Calu3 (cell line): ENCODE data around the gene TTC8. TPM values are rescaled to one million over a fixed set of nuclear protein-coding genes. Genes with fewer than 3 reads are reported as not detected.

Source experiments
- BruUV-seq: library from RNA; stranded (reverse); fragments of 400-500 nt; replicated peaks from 2 replicates; lab custom pipeline; 2021; lab: Mats Ljungman, UMichigan
- CTCF ChIA-PET: fragments of 300-600 bp; sonication (Branson Sonifier 250); formaldehyde crosslinking; loops from one replicate; lab custom pipeline; 2022; ENCODE audit warnings: antibody characterized with exemption; lab: Charles Lee
- DNase-seq: peaks from one replicate; pipeline ENCODE4 v3.0.0; 2022
- H3K27ac Mint-ChIP-seq: one replicate; pipeline ENCODE4 v1.8.0; 2022; ENCODE audit warnings: mixed read lengths; ENCODE audit not compliant: unreplicated experiment
- H3K27me3 Mint-ChIP-seq: one replicate; pipeline ENCODE4 v1.8.0; 2022; ENCODE audit warnings: mixed read lengths; ENCODE audit not compliant: unreplicated experiment
- H3K36me3 Mint-ChIP-seq: one replicate; pipeline ENCODE4 v1.8.0; 2022; ENCODE audit warnings: mild to moderate bottlenecking, moderate library complexity, mixed read lengths; ENCODE audit not compliant: insufficient read depth, unreplicated experiment
- H3K4me1 Mint-ChIP-seq: one replicate; pipeline ENCODE4 v1.8.0; 2022; ENCODE audit warnings: mild to moderate bottlenecking, low read depth, mixed read lengths; ENCODE audit not compliant: unreplicated experiment
- H3K4me3 Mint-ChIP-seq: one replicate; pipeline ENCODE4 v1.8.0; 2022; ENCODE audit warnings: mild to moderate bottlenecking, low read depth, moderate library complexity, mixed read lengths; ENCODE audit not compliant: unreplicated experiment
- H3K9me3 Mint-ChIP-seq: one replicate; pipeline ENCODE4 v1.8.0; 2022; ENCODE audit warnings: low read depth, mixed read lengths; ENCODE audit not compliant: unreplicated experiment
- intact Hi-C: fragments of 100-400 bp; cut with micrococcal nuclease; formaldehyde crosslinking; loops from one replicate; pipeline ENCODE4 v1.10.0; 2022; ENCODE audit not compliant: unreplicated experiment
- total RNA-seq: library from RNA; stranded (reverse); gene quantifications from 2 replicates; pipeline ENCODE4 v1.2.3, GENCODE V29; 2022
- TF ChIP-seq, protein P1 (sequence below): fragments of 200-600 bp; IDR thresholded peaks from one replicate; pipeline ENCODE4 v1.8.0; 2022; ENCODE audit warnings: antibody characterized with exemption; ENCODE audit not compliant: unreplicated experiment

The TTC8 gene
- total RNA-seq, 1 experiment from 2014 or later, result 17.0 TPM

DNA sequence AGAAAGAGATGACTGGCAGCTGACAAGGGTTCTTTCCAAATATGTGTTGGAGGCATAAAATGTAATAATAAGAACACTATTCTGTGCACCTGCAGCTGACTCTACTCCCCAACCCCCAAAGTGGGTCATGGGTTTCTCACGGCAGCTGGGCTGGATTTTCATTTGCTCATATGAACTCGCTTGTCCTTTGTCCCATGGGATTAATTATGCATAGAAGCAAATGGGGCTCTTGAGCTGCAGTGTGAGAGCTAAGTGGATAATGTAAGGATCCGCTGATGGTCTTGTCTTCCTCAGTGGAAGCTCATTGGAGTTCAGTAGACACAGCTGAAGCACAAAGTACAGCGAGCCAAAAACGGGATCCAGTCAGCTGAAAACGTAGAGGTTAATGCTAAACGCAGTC is 46.3 kb downstream of the TTC8 start:
- no peaks in the 10 kb centered on the region for H3K4me1 Mint-ChIP-seq
- no peaks in the 10 kb centered on the region for H3K36me3 Mint-ChIP-seq
- CTCF ChIA-PET, result no interaction called here
- intact Hi-C loops, result no loop called here
- DNase-seq, result no peak
- H3K27ac Mint-ChIP-seq, result no peak overlapping the region
- H3K9me3 Mint-ChIP-seq, result no peaks in the 10 kb centered on the region
- TF ChIP-seq, protein P1, sequence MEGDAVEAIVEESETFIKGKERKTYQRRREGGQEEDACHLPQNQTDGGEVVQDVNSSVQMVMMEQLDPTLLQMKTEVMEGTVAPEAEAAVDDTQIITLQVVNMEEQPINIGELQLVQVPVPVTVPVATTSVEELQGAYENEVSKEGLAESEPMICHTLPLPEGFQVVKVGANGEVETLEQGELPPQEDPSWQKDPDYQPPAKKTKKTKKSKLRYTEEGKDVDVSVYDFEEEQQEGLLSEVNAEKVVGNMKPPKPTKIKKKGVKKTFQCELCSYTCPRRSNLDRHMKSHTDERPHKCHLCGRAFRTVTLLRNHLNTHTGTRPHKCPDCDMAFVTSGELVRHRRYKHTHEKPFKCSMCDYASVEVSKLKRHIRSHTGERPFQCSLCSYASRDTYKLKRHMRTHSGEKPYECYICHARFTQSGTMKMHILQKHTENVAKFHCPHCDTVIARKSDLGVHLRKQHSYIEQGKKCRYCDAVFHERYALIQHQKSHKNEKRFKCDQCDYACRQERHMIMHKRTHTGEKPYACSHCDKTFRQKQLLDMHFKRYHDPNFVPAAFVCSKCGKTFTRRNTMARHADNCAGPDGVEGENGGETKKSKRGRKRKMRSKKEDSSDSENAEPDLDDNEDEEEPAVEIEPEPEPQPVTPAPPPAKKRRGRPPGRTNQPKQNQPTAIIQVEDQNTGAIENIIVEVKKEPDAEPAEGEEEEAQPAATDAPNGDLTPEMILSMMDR, result no peak
- BruUV-seq, result no TSS peak
- H3K4me3 Mint-ChIP-seq, result no peak overlapping the region
- H3K27me3 Mint-ChIP-seq, result no peaks in the 10 kb centered on the region

DNA sequence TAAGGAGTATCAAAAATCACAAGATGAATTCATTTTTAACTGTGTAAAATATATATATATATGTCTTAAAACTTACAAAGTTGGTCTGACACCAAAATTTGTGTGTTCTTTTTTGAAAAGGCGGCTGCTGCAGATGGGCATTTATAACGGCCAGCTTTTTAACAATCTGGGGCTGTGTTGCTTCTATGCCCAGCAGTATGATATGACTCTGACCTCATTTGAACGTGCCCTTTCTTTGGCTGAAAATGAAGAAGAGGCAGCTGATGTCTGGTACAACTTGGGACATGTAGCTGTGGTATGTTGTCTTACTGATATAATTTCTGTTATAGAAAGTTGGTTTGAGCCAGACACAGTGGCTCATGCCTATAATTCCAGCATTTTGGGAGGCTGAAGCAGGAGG is 47.0 kb downstream of the TTC8 start:
- intact Hi-C loops, result no loop called here
- CTCF ChIA-PET, result no interaction called here
- BruUV-seq, result no TSS peak
- TF ChIP-seq, protein P1, result no peak
- no peak for DNase-seq
- Mint-ChIP-seq H3K4me1 (no peaks in the 10 kb centered on the region), H3K27me3 (no peaks in the 10 kb centered on the region), H3K4me3 (no peak overlapping the region), H3K36me3 (no peaks in the 10 kb centered on the region), H3K27ac (no peak overlapping the region), H3K9me3 (no peaks in the 10 kb centered on the region)

DNA sequence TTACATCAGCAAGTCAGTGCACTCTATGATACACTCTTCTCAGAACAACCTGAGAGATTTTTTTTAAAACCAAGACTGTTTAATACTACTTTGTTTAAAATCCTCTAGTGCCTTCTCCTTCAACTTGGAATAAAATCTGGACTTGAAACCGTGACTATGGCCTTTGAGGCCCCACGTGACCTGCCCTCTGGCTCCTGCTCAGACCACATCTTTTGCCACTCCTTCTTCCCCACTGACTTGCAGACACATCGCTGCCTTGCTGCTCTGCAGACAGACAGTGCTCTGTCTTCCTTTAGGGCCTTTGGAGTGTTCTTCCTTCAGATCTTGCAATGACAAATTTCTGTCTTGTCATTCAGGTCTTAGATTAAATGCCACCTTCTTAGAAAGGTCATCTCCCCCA is 48.5 kb downstream of the TTC8 start:
- intact Hi-C loops, result no loop called here
- Mint-ChIP-seq H3K27me3 (no peaks in the 10 kb centered on the region), H3K4me3 (no peak overlapping the region), H3K36me3 (no peaks in the 10 kb centered on the region), H3K4me1 (no peaks in the 10 kb centered on the region), H3K27ac (no peak overlapping the region), H3K9me3 (no peaks in the 10 kb centered on the region)
- CTCF ChIA-PET, result no interaction called here
- TF ChIP-seq, protein P1, result no peak
- BruUV-seq, result no TSS peak
- DNase-seq, result no peak

DNA sequence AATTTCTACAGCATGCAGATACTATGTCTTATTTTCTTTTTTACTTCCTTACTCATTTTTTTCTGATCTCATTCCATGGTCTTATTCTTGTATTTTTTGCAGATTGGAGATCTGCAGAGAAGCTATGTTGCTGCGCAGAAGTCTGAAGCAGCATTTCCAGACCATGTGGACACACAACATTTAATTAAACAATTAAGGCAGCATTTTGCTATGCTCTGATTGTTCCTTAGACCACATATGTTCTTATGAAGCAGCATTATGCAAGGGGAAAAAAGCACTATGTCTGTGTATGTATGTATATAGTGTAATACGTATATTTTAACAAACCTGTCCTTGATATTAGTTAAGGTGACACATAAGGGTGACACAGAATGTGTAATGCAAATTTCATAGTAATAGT is 52.7 kb downstream of the TTC8 start:
- H3K27me3 Mint-ChIP-seq, result no peaks in the 10 kb centered on the region
- H3K36me3 Mint-ChIP-seq, result no peaks in the 10 kb centered on the region

More for the DNA sequence above, 52.7 kb downstream of the TTC8 start:
- CTCF ChIA-PET, result no interaction called here
- DNase-seq, result no peak
- BruUV-seq, result no TSS peak
- TF ChIP-seq, protein P1, result no peak
- Mint-ChIP-seq H3K27ac (no peak overlapping the region), H3K4me1 (no peaks in the 10 kb centered on the region), H3K4me3 (no peak overlapping the region), H3K9me3 (peaks cover 7% of the 10 kb centered on the region)
- intact Hi-C loops, result no loop called here
